ENCODE data around the gene DGKG. TPM values are rescaled to one million over a fixed set of nuclear protein-coding genes. Genes with fewer than 3 reads are reported as not detected.

DGKG gene
- total RNA-seq, 1 donor from 2014 or later, result 0.22 TPM

GRCh38 chr3:186142393-186142932, 219.6 kb downstream of the DGKG start:
- no peaks in the 10 kb centered on the region for H4K20me1 ChIP-seq (ENCODE audit: low read depth)
- DNase-seq (ENCODE audit: low spot score), result no peak
- no peak overlapping the region for H3K4me3 ChIP-seq
- no peak overlapping the region for H3K27ac ChIP-seq
- H3K36me3 ChIP-seq, result no peaks in the 10 kb centered on the region
- no peaks in the 10 kb centered on the region for H3K4me1 ChIP-seq
- Mint-ChIP-seq H3K4me3 (no peak overlapping the region), H3K27me3 (ENCODE audit: insufficient read depth, low read depth) (peaks cover 5% of the 10 kb centered on the region), H3K36me3 (no peaks in the 10 kb centered on the region), H3K9me3 (no peaks in the 10 kb centered on the region), H3K4me1 (peaks cover 24% of the 10 kb centered on the region), H3K27ac (no peak overlapping the region)
- no peaks in the 10 kb centered on the region for H3K79me2 ChIP-seq (ENCODE audit: low read depth)
- TF ChIP-seq EZH2phosphoT487 (IDR thresholded peaks at IDR 0.05) (no peak), EZH2 (IDR thresholded peaks at IDR 0.05) (no peak)
- TF ChIP-seq, protein P1, sequence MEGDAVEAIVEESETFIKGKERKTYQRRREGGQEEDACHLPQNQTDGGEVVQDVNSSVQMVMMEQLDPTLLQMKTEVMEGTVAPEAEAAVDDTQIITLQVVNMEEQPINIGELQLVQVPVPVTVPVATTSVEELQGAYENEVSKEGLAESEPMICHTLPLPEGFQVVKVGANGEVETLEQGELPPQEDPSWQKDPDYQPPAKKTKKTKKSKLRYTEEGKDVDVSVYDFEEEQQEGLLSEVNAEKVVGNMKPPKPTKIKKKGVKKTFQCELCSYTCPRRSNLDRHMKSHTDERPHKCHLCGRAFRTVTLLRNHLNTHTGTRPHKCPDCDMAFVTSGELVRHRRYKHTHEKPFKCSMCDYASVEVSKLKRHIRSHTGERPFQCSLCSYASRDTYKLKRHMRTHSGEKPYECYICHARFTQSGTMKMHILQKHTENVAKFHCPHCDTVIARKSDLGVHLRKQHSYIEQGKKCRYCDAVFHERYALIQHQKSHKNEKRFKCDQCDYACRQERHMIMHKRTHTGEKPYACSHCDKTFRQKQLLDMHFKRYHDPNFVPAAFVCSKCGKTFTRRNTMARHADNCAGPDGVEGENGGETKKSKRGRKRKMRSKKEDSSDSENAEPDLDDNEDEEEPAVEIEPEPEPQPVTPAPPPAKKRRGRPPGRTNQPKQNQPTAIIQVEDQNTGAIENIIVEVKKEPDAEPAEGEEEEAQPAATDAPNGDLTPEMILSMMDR (IDR thresholded peaks at IDR 0.05), result no peak
- H2AFZ ChIP-seq (replicated peaks), result no peak overlapping the region
- no peak overlapping the region for H3K9ac ChIP-seq
- H3F3A ChIP-seq (ENCODE audit: low read depth), result no peaks in the 10 kb centered on the region
- no peaks in the 10 kb centered on the region for H3K9me3 ChIP-seq (ENCODE audit: low read depth)
- peaks cover 26% of the 10 kb centered on the region for H3K27me3 ChIP-seq
- no peak overlapping the region for H3K4me2 ChIP-seq

- Histone ChIP-seq H3K27me3 (peaks cover 24% of the 10 kb centered on the region), H3K36me3 (no peaks in the 10 kb centered on the region), H3K9me3 (ENCODE audit: low read depth) (no peaks in the 10 kb centered on the region), H2AFZ (replicated peaks) (no peak overlapping the region), H3K9ac (no peak overlapping the region), H3K4me2 (no peak overlapping the region), H3K79me2 (ENCODE audit: low read depth) (no peaks in the 10 kb centered on the region), H3K4me1 (no peaks in the 10 kb centered on the region), H3F3A (ENCODE audit: low read depth) (no peaks in the 10 kb centered on the region), H3K27ac (no peak overlapping the region), H3K4me3 (no peak overlapping the region), H4K20me1 (ENCODE audit: low read depth) (no peaks in the 10 kb centered on the region)
- TF ChIP-seq, protein P1 (IDR thresholded peaks at IDR 0.05), result no peak
- TF ChIP-seq EZH2phosphoT487 (IDR thresholded peaks at IDR 0.05), result no peak
- no peak for TF ChIP-seq EZH2 (IDR thresholded peaks at IDR 0.05)
- H3K4me3 Mint-ChIP-seq, result peak overlapping the region; percentile 4
- H3K4me1 Mint-ChIP-seq, result peaks cover 24% of the 10 kb centered on the region
- no peaks in the 10 kb centered on the region for H3K9me3 Mint-ChIP-seq
- peaks cover 5% of the 10 kb centered on the region for H3K27me3 Mint-ChIP-seq (ENCODE audit: insufficient read depth, low read depth)
- H3K27ac Mint-ChIP-seq, result no peak overlapping the region
- DNase-seq (ENCODE audit: low spot score), result no peak
- no peaks in the 10 kb centered on the region for H3K36me3 Mint-ChIP-seq
Observed at GRCh38 chr3:186141790-186142189, 220.2 kb downstream of the DGKG start.

GRCh38 chr3:186138272-186138981, 223.6 kb downstream of the DGKG start:
- no peaks in the 10 kb centered on the region for H3K4me1 ChIP-seq
- Mint-ChIP-seq H3K4me3 (no peak overlapping the region), H3K4me1 (peaks cover 40% of the 10 kb centered on the region), H3K36me3 (no peaks in the 10 kb centered on the region), H3K27me3 (ENCODE audit: insufficient read depth, low read depth) (peaks cover 4% of the 10 kb centered on the region), H3K27ac (no peak overlapping the region), H3K9me3 (no peaks in the 10 kb centered on the region)
- no peaks in the 10 kb centered on the region for H4K20me1 ChIP-seq (ENCODE audit: low read depth)
- H3K9me3 ChIP-seq (ENCODE audit: low read depth), result no peaks in the 10 kb centered on the region
- no peak overlapping the region for H3K27ac ChIP-seq
- no peak overlapping the region for H3K4me2 ChIP-seq
- no peak overlapping the region for H3K4me3 ChIP-seq
- TF ChIP-seq EZH2 (IDR thresholded peaks at IDR 0.05) (no peak), EZH2phosphoT487 (IDR thresholded peaks at IDR 0.05) (no peak)
- TF ChIP-seq, protein P1 (IDR thresholded peaks at IDR 0.05), result no peak
- no peaks in the 10 kb centered on the region for H3K36me3 ChIP-seq
- no peak overlapping the region for H3K9ac ChIP-seq
- no peaks in the 10 kb centered on the region for H3K79me2 ChIP-seq (ENCODE audit: low read depth)
- no peaks in the 10 kb centered on the region for H3F3A ChIP-seq (ENCODE audit: low read depth)
- no peak overlapping the region for H2AFZ ChIP-seq (replicated peaks)
- peaks cover 11% of the 10 kb centered on the region for H3K27me3 ChIP-seq
- DNase-seq (ENCODE audit: low spot score), result no peak
